Measurements from ENCODE around the gene PTPN5.
"Not testable (repeated sequence)": the region's sequence is repeated elsewhere in the genome, so short reads cannot be mapped to it uniquely, and the experiment has no call there.

Gene PTPN5

DNA sequence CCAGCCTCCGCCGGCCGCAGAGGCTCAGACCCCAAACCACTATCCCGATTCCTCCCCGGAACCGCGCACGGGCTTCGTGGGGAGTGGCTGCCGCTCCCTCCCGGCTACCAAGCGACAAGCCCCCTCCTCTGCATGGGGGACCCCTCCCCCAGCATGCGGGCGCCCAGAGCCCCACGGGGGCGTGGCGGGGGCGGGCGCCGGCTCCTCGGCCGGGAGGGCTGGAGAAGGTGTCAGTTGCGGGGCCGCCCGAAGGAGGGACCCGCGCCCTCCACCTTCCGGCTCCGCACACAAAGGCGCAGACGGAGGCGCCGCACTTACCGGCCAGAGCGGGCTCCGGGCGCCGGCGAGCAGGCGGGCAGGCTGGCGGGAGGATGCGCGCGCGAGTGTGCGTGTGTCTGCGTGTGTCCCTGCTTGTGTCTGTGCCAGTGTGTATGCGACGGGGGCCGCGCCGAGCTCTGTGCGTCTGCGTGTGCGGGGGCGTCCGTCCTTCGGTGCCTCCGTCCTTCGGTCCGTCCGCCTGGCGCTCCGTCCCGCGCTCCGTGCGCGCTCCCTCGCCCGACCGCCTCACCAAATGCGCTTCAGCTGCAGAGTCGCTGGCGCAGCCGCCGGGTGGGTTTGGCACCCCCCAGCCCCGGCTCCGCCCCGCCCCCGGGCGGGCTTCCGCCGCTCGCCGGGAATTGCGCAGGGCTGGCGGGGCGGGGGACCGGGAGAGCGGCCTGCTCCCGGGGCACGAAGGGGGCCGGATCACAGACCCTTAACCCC is at the start of gene PTPN5:
Gene PTPN5 (minus strand): TSS at position 592 of the 762 bp plus-strand sequence. CDS start 19,840 bp downstream, outside the sequence.
- DNase-seq, result no peak
- Mint-ChIP-seq H3K4me3 (peak within 1 kb of the TSS in 1 of 2 donors; percentile 44), H3K9me3 (no peaks in the 10 kb centered on the region), H3K4me1 (peaks cover 5% of the 10 kb centered on the region), H3K27me3 (peaks cover 69% of the 10 kb centered on the region), H3K27ac (no peak within 1 kb of the TSS)
- ATAC-seq, result peak; percentile 11

DNA sequence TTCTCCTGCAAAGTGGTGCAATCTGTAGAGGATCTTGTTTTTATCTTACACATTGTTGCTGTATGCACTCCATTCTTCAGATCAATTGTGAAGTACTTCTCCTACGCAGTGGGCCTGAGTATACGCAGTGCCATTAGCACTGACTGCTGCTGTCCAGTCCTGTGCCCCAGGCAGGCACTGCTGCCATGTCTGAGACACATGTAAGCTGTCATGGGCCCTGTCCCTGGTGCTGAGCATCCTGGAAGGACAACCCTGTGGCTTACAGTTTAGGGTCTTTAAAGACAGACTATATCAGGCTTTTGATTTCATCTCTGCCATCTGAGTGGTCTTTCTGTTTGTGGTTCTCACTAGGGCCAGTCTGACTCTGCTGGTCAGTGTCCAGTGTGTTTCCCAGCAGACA is 44.8 kb upstream of the PTPN5 start:
- no peak for DNase-seq
- ATAC-seq, result no peak
- no peaks in the 10 kb centered on the region for H3K4me1 Mint-ChIP-seq
- H3K27me3 Mint-ChIP-seq, result peaks cover 37% of the 10 kb centered on the region
- H3K4me3 Mint-ChIP-seq, result no peak overlapping the region
- no peak overlapping the region for H3K27ac Mint-ChIP-seq
- H3K9me3 Mint-ChIP-seq, result peaks cover 28 to 45% of the 10 kb centered on the region in 2 donors

DNA sequence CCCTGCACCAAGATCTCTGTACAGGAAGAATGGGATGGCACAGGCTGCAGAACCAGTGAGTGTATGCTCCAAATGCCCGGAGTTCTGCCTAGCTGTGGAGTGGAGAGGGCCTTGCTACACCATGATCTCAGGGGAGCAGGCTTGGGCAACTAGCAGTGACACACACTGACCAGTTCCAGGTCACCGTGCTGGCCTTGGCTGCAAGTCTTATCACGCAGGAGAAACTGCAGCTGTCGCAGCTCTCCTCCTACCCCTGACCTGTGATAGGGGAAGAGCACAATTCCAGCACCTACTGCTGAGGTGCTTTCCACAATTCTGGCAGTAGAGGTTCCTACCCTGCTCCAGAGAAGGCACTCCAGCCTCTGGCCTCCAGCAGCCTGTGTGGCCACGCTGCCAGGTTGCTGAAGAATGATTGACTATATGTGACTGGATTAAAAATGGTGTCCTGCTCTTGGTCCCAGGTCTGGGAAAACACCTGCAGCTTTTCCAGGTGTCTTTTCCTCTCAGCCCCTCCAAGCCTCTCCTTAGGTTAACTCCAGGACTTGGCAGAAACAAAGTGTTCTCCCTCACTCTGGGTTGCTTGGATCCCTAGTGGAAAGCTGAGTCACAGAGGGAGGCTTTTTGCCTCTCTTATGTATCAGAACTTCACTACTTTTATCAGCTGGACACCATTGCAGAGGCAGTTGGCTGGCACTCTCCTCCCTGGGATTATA is 43.3 kb upstream of the PTPN5 start:
- Mint-ChIP-seq H3K27ac (no peak overlapping the region), H3K27me3 (peaks cover 35% of the 10 kb centered on the region), H3K9me3 (peaks cover 19 to 37% of the 10 kb centered on the region in 2 donors), H3K4me3 (no peak overlapping the region), H3K4me1 (no peaks in the 10 kb centered on the region)
- DNase-seq (no peak), ATAC-seq (no peak)

DNA sequence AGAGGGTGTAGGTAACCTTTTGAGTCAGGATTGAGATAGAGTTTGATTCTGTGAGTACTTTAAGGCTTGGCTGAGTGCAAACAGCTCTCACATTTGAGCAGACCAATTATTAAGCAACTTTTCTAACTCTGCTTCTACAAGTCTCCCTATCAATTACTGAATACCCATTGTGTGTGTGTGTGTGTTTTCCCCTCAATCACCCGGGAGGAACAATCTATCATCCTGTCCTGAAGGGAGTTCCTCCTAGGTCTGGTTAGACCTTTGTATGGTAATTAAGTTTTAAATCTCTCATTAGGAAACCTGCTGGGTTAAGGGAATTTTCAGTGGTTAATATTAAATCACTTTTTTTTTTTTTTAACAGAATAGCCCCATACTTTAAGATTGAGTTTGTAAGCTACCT is 28.6 kb upstream of the PTPN5 start:
- H3K27ac Mint-ChIP-seq, ATAC-seq, H3K4me1 Mint-ChIP-seq, H3K4me3 Mint-ChIP-seq, H3K9me3 Mint-ChIP-seq, DNase-seq: not testable (repeated sequence)
- H3K27me3 Mint-ChIP-seq, result peaks cover 19% of the 10 kb centered on the region

DNA sequence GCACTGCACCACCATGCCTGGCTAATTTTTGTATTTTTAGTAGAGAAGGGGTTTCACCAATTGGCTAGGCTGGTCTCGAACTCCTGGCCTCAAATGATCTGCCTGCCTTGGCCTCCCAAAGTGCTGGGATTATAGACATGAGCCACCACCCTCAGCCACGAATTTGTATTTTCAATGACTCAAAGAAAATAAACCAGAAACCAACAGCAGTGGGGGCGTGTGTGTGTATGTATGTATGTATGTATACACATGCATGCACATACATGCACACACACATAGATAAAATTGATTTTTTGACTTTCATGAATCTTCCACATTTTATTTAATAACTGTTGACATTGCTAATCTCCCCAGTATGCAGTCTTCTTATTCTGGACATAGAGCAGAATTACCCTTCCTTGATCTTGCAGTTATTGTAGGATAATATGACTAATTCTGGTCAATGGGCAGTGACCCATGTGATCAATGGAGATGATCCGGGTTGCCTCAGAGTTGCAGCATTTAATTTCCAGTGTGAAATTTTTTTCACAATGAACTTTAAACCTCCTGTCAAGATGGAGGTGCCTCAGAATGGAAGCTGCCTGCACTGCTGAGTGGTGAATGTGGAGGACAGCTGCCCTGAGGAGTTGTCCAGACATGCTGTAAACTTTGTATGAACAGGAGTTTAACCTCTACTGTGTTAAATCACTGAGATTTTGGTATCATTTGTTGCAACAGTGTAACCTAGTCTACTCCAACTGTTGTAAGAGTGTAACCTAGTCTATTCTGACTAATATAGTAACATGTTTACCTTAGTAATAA is 12.8 kb upstream of the PTPN5 start:
- no peak for ATAC-seq
- Mint-ChIP-seq H3K4me3 (no peak overlapping the region), H3K27ac (no peak overlapping the region), H3K9me3 (no peaks in the 10 kb centered on the region), H3K4me1 (no peaks in the 10 kb centered on the region), H3K27me3 (peaks cover 22% of the 10 kb centered on the region)
- no peak for DNase-seq

DNA sequence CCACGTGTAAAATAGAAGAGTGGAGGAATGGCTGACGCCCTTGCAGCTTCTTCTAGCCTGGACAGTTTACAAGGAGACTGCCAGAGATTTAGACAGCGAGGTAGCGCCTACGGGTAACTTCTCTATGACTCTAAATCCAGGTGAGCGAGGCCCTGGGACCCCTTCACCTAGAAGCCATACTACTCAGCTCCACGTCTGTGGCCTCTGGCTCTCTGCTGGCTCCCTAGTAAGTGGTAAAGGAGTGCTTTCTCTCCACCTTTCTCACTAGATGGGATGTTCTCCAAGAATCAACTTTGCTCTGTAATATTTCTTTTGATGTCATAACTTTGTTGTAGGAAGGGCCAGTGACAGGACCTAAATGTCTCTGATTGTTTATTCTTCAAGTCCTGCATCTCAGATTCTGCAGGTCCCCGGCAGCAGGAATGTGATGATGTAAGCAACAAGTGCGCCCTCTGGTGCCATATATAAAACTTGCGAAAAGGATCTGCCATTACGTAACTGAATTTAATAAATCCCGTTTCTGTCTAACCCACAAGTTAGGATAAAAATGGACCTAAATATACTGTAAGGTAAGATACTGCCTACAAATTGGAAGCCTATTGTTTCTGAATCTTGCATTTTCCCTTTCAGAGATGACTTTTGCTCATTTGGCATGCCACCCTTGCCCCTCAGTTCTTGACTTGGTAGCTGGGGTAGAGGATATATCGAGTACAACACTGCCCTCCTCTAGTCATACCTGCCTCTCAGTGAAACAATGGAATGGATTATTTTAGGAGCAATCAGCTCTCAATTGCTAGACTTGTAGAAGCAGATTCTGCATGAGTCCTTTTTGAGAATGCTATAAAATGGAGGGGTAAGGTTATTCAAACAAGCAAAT is 11.0 kb upstream of the PTPN5 start:
- H3K27ac Mint-ChIP-seq, result no peak overlapping the region
- H3K4me3 Mint-ChIP-seq, result no peak overlapping the region
- no peaks in the 10 kb centered on the region for H3K9me3 Mint-ChIP-seq
- DNase-seq, result peak in 1 of 2 donors; percentile 10
- peaks cover 26% of the 10 kb centered on the region for H3K27me3 Mint-ChIP-seq
- H3K4me1 Mint-ChIP-seq, result no peaks in the 10 kb centered on the region
- no peak for ATAC-seq

DNA sequence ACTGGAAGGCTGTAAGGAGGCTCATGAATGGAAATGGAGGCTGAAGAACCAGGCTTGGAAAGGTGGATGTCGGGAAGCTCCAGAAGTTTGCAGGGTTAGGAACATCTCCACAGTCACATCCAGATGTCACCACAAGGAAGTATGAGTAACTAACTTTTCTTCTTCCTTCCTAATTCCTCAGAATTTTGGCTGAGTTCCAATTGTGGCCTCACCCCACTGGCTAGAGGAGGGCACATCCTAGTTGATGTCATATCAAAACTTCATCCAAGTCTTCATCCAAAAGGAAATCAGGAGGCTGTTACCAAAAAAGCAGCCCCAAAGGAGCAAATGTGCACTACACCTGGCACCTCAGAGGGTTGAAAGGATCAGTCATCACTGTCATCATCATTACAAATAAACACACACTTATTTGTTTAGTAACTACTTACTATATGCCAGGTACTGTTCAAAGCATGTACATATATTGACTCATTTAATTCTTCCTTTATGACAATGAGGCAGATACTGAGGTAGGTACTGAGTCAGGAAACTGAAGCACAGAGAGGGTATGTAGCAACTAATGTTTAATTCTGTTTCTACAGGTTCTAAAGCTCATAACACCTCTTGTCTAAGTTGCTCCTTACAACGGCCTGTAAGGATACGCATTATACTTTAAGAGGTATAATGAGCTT is 7.3 kb upstream of the PTPN5 start:
- Mint-ChIP-seq H3K27ac (no peak overlapping the region), H3K9me3 (no peaks in the 10 kb centered on the region), H3K4me3 (no peak overlapping the region), H3K27me3 (peaks cover 49% of the 10 kb centered on the region), H3K4me1 (no peaks in the 10 kb centered on the region)
- ATAC-seq (peak; percentile 60), DNase-seq (no peak)

DNA sequence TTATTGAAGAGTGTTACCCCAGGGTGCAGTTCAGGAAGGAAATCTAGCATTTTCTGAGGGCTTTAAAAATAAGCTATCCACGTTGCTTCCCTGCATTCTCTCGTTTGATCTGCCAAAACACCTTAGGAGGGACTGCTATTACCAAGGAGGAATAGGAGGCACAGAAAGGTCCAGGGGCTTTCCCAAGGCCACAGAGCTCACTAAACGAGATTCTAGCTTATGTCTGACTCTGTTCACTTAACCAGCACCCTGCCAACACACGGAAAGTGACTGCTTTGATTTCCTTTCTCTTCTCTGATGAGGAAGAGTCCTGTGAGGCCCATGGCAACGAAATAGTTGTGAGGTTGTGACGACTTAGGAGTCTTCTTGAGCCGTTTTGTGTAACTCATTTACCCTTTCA is 3.4 kb upstream of the PTPN5 start:
- no peak for DNase-seq
- Mint-ChIP-seq H3K27me3 (peaks cover 65% of the 10 kb centered on the region), H3K9me3 (no peaks in the 10 kb centered on the region), H3K4me3 (no peak overlapping the region), H3K4me1 (peaks cover 5% of the 10 kb centered on the region), H3K27ac (no peak overlapping the region)
- ATAC-seq, result no peak

DNA sequence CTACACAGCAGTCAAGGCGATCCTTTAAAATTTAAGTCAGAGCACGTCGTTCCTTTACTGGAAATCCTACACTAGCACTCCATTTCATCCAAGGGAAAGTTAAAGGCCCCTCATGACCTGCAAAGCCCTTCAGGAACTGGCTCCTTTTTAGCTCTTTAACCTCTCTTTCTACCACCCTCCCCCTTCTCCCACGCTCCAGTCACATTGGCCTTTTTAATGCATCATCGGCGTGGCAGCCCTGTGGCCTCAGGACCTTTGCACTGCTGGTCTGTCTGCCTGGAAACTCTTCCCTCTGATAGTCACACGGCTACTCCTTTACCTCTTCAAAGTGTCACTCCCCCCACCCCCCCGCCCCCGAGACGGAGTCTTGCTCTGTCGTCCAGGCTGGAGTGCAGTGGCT is 1.2 kb upstream of the PTPN5 start:
- no peak for DNase-seq
- H3K27ac Mint-ChIP-seq, result no peak overlapping the region
- H3K27me3 Mint-ChIP-seq, result peaks cover 77% of the 10 kb centered on the region
- no peak for ATAC-seq
- H3K9me3 Mint-ChIP-seq, result no peaks in the 10 kb centered on the region
- H3K4me1 Mint-ChIP-seq, result peaks cover 5% of the 10 kb centered on the region
- peak overlapping the region in 1 of 2 donors; percentile 21 for H3K4me3 Mint-ChIP-seq

DNA sequence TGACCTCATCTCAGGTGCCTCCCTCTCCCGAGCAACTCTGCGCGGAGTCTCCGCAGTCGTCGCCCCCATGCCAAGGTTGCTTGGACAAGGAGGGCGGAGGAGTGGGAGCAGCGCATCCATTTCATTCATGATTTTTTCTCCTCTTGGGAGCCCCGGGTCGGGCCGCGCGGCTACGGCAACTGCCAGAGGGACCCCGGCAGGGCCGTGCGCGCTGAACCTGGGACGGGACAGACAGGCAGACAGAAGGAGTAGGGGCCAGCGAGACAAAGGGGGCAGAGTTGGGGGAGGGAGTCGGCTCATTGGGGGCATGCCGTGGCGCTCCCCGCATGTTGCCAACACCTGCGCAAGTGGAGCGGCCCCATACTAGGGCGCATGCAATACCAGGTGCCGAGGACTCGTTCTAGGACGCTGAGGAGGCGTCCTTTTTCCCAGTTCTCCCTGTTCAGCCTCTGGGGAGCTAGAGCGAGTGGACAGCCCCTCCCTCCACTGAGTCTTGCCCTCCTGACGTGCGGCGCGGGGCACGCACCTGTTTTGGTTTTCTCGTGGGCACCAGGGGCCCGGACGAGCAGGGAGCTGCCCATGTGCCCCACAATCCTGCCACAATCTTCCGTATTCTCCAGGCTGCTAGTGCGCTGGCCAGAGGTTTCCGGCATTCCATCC is 501 bp upstream of the PTPN5 start:
- Mint-ChIP-seq H3K27me3 (peaks cover 73% of the 10 kb centered on the region), H3K4me1 (peaks cover 5% of the 10 kb centered on the region), H3K9me3 (no peaks in the 10 kb centered on the region), H3K27ac (no peak overlapping the region), H3K4me3 (peak overlapping the region in 1 of 2 donors; percentile 44)
- DNase-seq, result no peak
- peak; percentile 38 for ATAC-seq

DNA sequence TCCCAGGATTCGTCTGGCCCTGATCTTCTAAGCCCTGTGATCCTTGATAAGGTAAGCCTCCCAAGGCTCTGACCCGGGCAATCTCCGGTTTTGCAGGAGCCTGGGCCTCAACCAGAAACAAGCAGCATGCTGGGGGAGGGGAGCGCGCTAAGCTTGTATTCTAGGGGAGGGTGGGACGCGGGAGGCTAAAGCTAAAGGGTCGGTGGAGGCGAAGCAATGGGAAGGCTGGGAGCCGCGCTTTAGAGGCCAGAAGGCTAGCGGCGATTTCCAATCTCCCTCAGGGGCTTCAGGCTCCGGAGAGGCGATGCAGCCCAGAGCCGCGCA is 753 bp downstream of the PTPN5 start:
- Mint-ChIP-seq H3K27ac (no peak overlapping the region), H3K4me1 (peaks cover 5% of the 10 kb centered on the region), H3K4me3 (no peak overlapping the region), H3K9me3 (no peaks in the 10 kb centered on the region), H3K27me3 (peaks cover 69% of the 10 kb centered on the region)
- ATAC-seq, result no peak
- DNase-seq, result no peak

DNA sequence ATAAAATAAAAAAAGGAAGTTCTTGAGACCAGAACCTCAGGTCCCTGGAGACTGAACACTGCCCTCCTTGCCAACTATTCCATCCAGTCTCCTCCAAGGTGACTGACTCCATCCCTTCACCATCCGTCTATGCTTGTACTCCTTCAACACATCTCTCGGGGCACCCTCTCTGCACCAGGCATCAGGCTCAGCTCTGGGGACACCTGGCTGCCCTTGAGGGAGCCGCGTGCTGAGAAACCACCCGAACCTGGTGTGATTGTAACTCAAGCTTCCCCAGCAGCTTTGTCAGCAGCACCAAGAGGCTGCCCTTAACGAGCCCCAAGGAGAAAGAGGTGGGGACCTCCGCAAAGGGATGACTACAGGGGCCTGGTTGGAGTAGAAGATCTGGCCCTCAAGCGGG is 1.7 kb downstream of the PTPN5 start:
- Mint-ChIP-seq H3K9me3 (no peaks in the 10 kb centered on the region), H3K4me3 (no peak overlapping the region), H3K27ac (no peak overlapping the region), H3K4me1 (peaks cover 5% of the 10 kb centered on the region), H3K27me3 (peaks cover 64% of the 10 kb centered on the region)
- no peak for DNase-seq
- ATAC-seq, result no peak

DNA sequence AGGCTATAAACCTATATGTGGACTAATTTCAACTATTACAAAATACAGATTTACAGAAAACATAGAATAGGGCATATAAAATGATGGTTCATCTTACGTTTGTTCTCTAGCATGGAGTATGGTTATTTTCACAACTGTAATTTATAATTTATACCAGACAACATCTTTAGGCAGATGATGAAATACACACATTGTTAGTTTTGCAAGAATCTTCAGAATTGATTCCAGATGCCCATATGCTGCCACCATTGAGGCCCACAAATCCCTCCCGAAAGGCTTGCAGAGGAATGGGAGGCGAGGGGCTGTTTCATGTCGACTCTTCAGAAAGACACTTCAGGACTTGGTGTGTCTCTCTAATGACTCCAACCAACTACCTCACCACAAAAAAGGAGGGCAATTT is 6.2 kb downstream of the PTPN5 start:
- no peak overlapping the region for H3K27ac Mint-ChIP-seq
- peaks cover 29% of the 10 kb centered on the region for H3K27me3 Mint-ChIP-seq
- no peak overlapping the region for H3K4me3 Mint-ChIP-seq
- H3K4me1 Mint-ChIP-seq, result no peaks in the 10 kb centered on the region
- DNase-seq (no peak), ATAC-seq (no peak)
- no peaks in the 10 kb centered on the region for H3K9me3 Mint-ChIP-seq

DNA sequence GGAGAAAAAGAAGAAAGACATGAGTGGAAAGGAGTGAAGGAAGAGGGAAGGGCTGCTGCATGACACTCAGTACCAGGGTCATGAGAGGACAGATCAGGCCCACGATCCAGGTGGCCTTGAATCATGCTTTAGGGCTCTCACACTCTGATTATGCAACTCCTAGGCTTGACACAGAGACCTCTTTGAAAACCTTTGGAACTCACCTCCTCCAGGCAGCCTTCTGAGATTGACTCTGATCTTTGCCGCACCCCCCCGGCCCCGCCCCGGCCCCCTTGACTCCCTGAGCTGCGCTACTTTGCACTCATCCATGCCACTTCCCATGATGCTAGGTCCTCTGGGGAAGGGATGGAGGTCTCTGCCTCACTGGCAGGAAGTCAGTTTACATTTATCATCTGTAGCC is 10.7 kb downstream of the PTPN5 start:
- Mint-ChIP-seq H3K4me3 (no peak overlapping the region), H3K27me3 (no peaks in the 10 kb centered on the region), H3K9me3 (peaks cover 0 to 9% of the 10 kb centered on the region in 2 donors), H3K4me1 (peaks cover 9% of the 10 kb centered on the region), H3K27ac (no peak overlapping the region)
- ATAC-seq (no peak), DNase-seq (no peak)

Measured in stimulated activated naive CD8-positive, alpha-beta T cell treated with anti-CD3 and anti-CD28 coated beads, Interleukin-15, amount 100 ng/mL, for 72 hours (primary cell).